ENCODE data around the gene ZNF341.

- no peak for TF ChIP-seq CTCF (conservative IDR thresholded peaks at IDR 0.05; ENCODE audit: low read depth in 2 of 2)
- no peak for TF ChIP-seq EZH2 (IDR thresholded peaks at IDR 0.05; ENCODE audit: low read depth, unreplicated experiment)
- TF ChIP-seq POLR2AphosphoS5 (IDR thresholded peaks at IDR 0.05; ENCODE audit: low read depth) = no peak
- TF ChIP-seq CREB1 (CRISPR knock-in tag; IDR thresholded peaks at IDR 0.05; ENCODE audit: low read depth) = no peak
These were observed 104.5 kb downstream of the ZNF341 start for GRCh38 chr20:33836277-33836676.

Measured in GM23338 (cell line).